H1 (cell line): Measurements from ENCODE around the gene NRM. TPM values are rescaled to one million over a fixed set of nuclear protein-coding genes. Genes with fewer than 3 reads are reported as not detected.

Source experiments
- CBX8 ChIP-seq: fragments of 300-800, 300-1000 bp; sonication (generic); IDR thresholded peaks from 2 replicates; pipeline ENCODE4 v1.7.1; 2016; ENCODE audit warnings: low read depth, low read length, borderline replicate concordance
- KDM1A ChIP-seq: fragments of 200-600, 300-600 bp; sonication (generic); IDR thresholded peaks from 2 replicates; pipeline ENCODE4 v1.7.1; 2016; ENCODE audit warnings: mild to moderate bottlenecking, low read length, borderline replicate concordance
- NRF1 ChIP-seq: IDR thresholded peaks from 2 replicates; pipeline ENCODE4 v1.6.1; 2011; ENCODE audit warnings: mild to moderate bottlenecking, low read depth, low read length, improper control_type of control experiment
- POLR2AphosphoS5 ChIP-seq: IDR thresholded peaks from 2 replicates; pipeline ENCODE4 v1.6.1; 2011; ENCODE audit warnings: low read depth, low read length
- SIX5 ChIP-seq: IDR thresholded peaks from 2 replicates; pipeline ENCODE4 v1.6.1; 2011; ENCODE audit warnings: mild to moderate bottlenecking, low read depth, low read length
- polyA plus RNA-seq, 7 experiments: library from polyadenylated mRNA; depleted of rRNA in 3 of 7; stranded (reverse) in 5 of 7; unstranded in 2 of 7; fragments of >200 nt in 5 of 7; fragments of 200-250 nt in 2 of 7; gene quantifications; 1 replicate in 5 of 7; 2 replicates in 1 of 7; 4 replicates in 1 of 7; pipeline versions ENCODE4 v1.2.1 to v1.2.3, GENCODE V29; 2011 to 2013; ENCODE audit warnings: missing spikeins in 2 of 7, mixed read lengths in 2 of 7
- total RNA-seq: library from RNA; stranded (reverse); fragmentation: NEBNext Ultra II Directional; extraction: Animal tissue kit (Norgen Biotek cat#: 25700); gene quantifications from 2 replicates; pipeline ENCODE4 v1.2.1, GENCODE V29; 2021
- TF ChIP-seq, protein P1 (sequence below): fragments of 300-600 bp; sonication (generic); IDR thresholded peaks from 2 replicates; pipeline ENCODE4 v1.7.1; 2012; ENCODE audit warnings: low read length, moderate library complexity, mild to moderate bottlenecking, inconsistent platforms; ENCODE audit not compliant: insufficient replicate concordance

Gene NRM
- total and polyA plus RNA-seq, 2 of the 8 experiments (the other 6 are each of a cell fraction or from before 2014, with no cell fraction given) = 27.3 to 50.4 TPM

GRCh38 chr6:30657454-30657853 lies 33.3 kb downstream of the NRM start (continued):
- TF ChIP-seq, protein P1, sequence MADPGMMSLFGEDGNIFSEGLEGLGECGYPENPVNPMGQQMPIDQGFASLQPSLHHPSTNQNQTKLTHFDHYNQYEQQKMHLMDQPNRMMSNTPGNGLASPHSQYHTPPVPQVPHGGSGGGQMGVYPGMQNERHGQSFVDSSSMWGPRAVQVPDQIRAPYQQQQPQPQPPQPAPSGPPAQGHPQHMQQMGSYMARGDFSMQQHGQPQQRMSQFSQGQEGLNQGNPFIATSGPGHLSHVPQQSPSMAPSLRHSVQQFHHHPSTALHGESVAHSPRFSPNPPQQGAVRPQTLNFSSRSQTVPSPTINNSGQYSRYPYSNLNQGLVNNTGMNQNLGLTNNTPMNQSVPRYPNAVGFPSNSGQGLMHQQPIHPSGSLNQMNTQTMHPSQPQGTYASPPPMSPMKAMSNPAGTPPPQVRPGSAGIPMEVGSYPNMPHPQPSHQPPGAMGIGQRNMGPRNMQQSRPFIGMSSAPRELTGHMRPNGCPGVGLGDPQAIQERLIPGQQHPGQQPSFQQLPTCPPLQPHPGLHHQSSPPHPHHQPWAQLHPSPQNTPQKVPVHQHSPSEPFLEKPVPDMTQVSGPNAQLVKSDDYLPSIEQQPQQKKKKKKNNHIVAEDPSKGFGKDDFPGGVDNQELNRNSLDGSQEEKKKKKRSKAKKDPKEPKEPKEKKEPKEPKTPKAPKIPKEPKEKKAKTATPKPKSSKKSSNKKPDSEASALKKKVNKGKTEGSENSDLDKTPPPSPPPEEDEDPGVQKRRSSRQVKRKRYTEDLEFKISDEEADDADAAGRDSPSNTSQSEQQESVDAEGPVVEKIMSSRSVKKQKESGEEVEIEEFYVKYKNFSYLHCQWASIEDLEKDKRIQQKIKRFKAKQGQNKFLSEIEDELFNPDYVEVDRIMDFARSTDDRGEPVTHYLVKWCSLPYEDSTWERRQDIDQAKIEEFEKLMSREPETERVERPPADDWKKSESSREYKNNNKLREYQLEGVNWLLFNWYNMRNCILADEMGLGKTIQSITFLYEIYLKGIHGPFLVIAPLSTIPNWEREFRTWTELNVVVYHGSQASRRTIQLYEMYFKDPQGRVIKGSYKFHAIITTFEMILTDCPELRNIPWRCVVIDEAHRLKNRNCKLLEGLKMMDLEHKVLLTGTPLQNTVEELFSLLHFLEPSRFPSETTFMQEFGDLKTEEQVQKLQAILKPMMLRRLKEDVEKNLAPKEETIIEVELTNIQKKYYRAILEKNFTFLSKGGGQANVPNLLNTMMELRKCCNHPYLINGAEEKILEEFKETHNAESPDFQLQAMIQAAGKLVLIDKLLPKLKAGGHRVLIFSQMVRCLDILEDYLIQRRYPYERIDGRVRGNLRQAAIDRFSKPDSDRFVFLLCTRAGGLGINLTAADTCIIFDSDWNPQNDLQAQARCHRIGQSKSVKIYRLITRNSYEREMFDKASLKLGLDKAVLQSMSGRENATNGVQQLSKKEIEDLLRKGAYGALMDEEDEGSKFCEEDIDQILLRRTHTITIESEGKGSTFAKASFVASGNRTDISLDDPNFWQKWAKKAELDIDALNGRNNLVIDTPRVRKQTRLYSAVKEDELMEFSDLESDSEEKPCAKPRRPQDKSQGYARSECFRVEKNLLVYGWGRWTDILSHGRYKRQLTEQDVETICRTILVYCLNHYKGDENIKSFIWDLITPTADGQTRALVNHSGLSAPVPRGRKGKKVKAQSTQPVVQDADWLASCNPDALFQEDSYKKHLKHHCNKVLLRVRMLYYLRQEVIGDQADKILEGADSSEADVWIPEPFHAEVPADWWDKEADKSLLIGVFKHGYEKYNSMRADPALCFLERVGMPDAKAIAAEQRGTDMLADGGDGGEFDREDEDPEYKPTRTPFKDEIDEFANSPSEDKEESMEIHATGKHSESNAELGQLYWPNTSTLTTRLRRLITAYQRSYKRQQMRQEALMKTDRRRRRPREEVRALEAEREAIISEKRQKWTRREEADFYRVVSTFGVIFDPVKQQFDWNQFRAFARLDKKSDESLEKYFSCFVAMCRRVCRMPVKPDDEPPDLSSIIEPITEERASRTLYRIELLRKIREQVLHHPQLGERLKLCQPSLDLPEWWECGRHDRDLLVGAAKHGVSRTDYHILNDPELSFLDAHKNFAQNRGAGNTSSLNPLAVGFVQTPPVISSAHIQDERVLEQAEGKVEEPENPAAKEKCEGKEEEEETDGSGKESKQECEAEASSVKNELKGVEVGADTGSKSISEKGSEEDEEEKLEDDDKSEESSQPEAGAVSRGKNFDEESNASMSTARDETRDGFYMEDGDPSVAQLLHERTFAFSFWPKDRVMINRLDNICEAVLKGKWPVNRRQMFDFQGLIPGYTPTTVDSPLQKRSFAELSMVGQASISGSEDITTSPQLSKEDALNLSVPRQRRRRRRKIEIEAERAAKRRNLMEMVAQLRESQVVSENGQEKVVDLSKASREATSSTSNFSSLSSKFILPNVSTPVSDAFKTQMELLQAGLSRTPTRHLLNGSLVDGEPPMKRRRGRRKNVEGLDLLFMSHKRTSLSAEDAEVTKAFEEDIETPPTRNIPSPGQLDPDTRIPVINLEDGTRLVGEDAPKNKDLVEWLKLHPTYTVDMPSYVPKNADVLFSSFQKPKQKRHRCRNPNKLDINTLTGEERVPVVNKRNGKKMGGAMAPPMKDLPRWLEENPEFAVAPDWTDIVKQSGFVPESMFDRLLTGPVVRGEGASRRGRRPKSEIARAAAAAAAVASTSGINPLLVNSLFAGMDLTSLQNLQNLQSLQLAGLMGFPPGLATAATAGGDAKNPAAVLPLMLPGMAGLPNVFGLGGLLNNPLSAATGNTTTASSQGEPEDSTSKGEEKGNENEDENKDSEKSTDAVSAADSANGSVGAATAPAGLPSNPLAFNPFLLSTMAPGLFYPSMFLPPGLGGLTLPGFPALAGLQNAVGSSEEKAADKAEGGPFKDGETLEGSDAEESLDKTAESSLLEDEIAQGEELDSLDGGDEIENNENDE = no peak
- TF ChIP-seq CBX8 (no peak), POLR2AphosphoS5 (no peak), KDM1A (no peak), SIX5 (no peak), NRF1 (no peak)
